Activated CD4-positive, CD25-positive, alpha-beta regulatory T cell treated with anti-CD3 and anti-CD28 coated beads, Interleukin-2, amount 50 U/mL, for 72 hours (primary cell): ENCODE results near the gene GCNT2.
"Not testable (repeated sequence)": the region's sequence is repeated elsewhere in the genome, so short reads cannot be mapped to it uniquely, and the experiment has no call there.

Experiments
- DNase-seq: peaks from one replicate; pipeline ENCODE4 v3.0.0; 2021

The GCNT2 gene

GRCh38 chr6:10521104-10521808 lies at the start of gene GCNT2:
GCNT2 (plus strand) TSS chr6:10521351; CDS start chr6:10528912, 7,561 bp downstream.
- no peak for DNase-seq

DNA sequence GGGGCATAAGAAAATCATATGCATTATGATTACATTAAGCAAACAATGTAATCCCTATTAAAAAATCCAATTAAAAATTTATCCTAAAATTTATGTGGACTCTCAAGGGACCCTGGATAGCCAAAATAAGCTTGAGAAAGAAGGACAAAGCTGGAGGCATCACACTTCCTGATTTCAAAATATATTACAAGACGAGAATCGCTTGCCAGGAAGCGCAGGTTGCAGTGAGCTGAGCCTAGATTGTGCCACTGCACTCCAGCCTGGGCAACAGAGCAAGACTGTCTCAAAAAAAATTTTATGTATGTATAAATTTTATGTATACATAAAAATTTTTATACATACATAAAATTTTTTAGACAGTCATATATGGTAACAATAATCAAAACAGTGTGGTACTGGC lies 48.5 kb upstream of the GCNT2 start:
- no peak for DNase-seq

- DNase-seq = no peak
These were observed 42.7 kb upstream of the GCNT2 start for GRCh38 chr6:10478187-10479040.

GRCh38 chr6:10479939-10480700 lies 41.0 kb upstream of the GCNT2 start:
- no peak for DNase-seq

DNA sequence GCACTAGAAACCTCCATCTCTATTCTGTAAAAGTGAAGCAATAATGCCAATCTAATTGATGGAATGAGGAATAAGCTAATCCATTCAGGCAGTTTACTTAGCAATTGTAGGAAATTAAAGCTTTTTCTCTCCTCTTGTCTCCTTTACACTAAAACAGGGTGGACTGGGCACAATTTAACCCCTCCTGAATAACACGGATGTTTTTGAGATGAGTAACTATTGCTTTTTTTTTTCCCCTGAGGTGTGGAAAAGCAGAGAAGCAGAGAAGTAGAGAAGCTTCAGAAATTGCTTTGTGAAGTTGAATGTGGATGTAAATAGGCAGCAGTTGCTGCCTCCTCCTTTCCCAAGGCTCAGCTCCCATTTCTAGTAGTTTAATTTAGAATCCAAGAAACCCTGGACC lies 40.0 kb upstream of the GCNT2 start:
- DNase-seq = no peak

GRCh38 chr6:10482636-10483257 lies 38.4 kb upstream of the GCNT2 start:
- DNase-seq = no peak

- no peak for DNase-seq
These were observed 36.2 kb upstream of the GCNT2 start for GRCh38 chr6:10484912-10485311.

GRCh38 chr6:10485406-10485805 lies 35.7 kb upstream of the GCNT2 start:
- DNase-seq = no peak

DNA sequence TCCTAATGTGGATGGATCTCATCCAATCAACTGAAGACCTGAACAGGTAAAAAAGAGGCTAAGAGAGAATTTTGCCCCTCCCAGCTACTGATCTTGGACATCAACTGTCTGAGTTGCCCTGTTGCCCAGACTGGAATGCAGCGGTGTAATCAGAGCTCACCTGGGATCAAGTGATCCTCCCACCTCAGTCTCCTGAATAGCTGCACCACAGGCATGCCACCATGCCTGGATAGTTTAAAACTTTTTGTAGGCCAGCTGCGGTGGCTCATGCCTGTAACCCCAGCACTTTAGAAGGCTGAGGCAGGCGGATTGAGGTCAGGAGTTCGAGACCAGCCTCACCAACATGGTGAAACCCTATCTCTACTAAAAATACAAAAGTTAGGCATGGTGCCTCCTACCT lies 34.9 kb upstream of the GCNT2 start:
- DNase-seq = no peak

DNA sequence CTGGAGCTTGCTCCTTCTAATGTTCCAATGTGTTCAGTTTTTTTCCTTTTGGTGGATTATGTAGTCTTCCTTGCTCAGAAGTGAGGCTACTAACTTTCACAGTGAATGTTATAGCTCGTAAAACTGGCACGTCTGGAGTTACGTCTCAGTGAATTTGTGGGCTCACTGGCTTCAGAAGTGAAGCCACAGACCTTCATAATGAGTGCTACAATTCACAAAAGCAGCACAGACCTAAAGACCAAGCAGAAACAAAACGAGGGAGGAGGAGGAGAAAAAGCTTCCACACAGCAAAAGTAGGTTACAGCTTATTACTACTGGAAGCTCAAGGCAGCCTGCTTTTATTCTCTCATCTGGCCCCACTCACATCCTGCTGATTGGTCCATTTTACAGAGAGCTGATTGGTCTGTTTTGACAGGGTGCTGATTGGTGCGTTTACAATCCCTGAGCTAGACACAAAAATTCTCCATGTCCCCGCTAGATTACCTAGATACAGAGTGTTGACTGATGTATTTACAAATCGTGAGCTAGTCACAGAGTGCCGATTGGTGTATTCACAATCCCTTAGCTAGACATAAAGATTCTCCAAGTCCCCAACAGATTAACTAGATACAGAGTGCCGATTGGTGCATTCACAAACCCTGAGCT lies 34.1 kb upstream of the GCNT2 start:
- DNase-seq = not testable (repeated sequence)

GRCh38 chr6:10487668-10488327 lies 33.4 kb upstream of the GCNT2 start:
- DNase-seq = no peak

GRCh38 chr6:10491463-10491862 lies 29.7 kb upstream of the GCNT2 start:
- no peak for DNase-seq

GRCh38 chr6:10491905-10492304 lies 29.2 kb upstream of the GCNT2 start:
- DNase-seq = not testable (repeated sequence)

- DNase-seq = no peak
These were observed 26.1 kb upstream of the GCNT2 start for GRCh38 chr6:10495029-10495428.

DNA sequence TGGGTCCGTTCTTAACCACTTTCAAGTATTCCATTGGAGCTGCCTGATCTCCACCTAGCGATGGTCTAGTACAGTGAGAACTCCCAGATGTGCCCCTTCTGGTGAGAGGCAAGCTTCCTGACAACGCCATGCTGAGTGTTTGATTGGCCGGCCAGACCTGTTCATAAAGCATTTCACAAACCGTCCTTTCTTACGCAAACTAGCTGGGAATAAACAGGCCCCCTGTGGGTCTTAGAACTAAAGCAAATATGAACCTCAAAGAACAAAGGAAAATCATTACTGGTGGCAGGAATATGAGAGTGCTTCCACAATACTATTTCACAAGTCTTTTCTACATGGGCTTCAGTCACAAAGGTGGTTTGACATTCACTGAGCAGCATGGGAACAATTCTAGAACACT lies 15.6 kb upstream of the GCNT2 start:
- DNase-seq = no peak

- DNase-seq = no peak
These were observed 13.9 kb upstream of the GCNT2 start for GRCh38 chr6:10507298-10507697.

- no peak for DNase-seq
These were observed 13.4 kb upstream of the GCNT2 start for GRCh38 chr6:10507715-10508114.

DNA sequence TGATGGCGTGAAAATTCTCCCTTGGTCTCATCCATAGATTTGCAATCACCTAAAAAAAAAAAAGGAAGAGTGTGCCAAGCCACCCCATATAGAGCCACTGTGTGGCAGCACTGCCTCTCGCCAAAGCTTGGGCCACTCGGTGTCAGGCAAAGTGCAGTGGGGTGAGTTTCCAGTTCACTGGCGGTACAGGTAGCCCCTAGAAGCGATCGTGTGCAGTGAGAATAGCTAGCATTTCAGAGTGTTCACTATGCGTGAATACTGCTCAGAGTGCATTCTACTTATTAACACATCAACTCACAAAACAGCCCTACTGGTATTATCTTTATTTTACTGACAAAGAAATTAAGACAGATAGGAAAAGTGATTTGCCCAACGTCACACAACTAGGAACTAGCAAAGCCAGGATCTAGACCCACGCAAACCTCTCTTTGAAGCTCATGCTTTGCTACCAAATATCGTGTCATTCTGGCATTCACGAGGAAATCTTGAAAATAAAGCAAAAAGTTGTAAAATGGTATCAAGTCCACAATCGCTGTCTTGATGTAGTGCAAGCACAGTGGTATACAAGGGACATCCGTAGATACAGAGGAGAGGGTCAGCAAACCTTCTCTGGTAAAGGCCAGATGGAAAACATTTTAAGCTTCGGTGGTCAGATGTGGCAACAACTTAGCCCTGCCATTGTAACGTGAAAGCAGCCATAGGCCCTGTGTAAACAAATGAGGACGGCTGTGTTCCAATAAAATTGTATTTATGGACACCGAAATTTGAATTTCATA lies 10.4 kb upstream of the GCNT2 start:
- DNase-seq = no peak

DNA sequence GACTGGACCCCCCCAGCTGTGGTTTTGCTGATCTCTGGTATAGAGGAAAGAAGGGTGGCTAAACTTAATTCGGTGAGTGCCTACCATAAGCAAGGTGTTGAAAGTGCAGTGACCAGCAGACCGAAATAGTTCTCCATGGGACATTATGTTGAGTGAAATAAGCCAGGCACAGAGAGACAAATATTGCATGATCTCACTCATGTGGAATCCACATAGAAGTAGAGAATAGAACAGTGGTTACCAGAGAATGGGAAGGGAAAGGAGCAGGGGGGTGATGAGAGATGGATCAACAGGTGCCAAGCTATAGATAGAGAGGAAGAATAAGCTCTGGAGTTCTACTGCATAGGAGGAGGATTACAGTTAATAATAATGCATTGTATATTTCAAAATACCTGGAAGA lies 9.7 kb upstream of the GCNT2 start:
- DNase-seq = no peak

DNA sequence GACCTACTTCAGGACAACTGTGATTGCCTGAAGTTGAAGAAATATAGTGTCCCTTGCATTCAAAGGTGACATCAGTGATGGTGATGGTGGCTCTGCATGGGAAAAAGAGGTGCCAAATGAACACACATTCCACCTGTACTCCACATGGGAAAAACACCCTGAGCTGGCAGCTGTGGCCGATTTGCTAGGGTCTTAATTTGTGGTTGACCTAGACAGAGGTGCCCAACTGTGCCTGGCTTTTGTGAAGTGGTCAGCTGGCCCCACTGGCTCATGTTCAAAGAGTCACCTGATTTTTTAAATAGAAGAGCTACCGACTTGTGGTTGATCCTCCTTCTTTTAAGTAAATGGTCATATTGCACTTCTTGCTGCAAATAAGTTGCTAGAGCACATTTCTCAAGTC lies 7.6 kb upstream of the GCNT2 start:
- DNase-seq = no peak
